Neural crest cell (in vitro differentiated cells): ENCODE data around the gene KRT74. TPM values are rescaled to one million over a fixed set of nuclear protein-coding genes. Genes with fewer than 3 reads are reported as not detected.

ENCODE experiments used
- DNase-seq: peaks from one replicate; pipeline ENCODE4 v3.0.0; 2021; ENCODE audit warnings: low read depth, mixed read lengths, low spot score
- H3K27ac Mint-ChIP-seq: one replicate; pipeline ENCODE4 v1.8.0; 2021; ENCODE audit warnings: mild to moderate bottlenecking, mixed read lengths; ENCODE audit not compliant: unreplicated experiment
- H3K27me3 Mint-ChIP-seq: 2 replicates; pipeline ENCODE4 v1.8.0; 2021; ENCODE audit warnings: low read depth, mild to moderate bottlenecking, mixed read lengths
- H3K36me3 Mint-ChIP-seq: 2 replicates; pipeline ENCODE4 v1.8.0; 2021; ENCODE audit warnings: low read depth, mild to moderate bottlenecking, mixed read lengths
- H3K4me1 Mint-ChIP-seq: 2 replicates; pipeline ENCODE4 v1.8.0; 2021; ENCODE audit warnings: mixed read lengths
- H3K4me3 Mint-ChIP-seq: one replicate; pipeline ENCODE4 v1.8.0; 2021; ENCODE audit warnings: mild to moderate bottlenecking, mixed read lengths
- H3K9me3 Mint-ChIP-seq: 2 replicates; pipeline ENCODE4 v1.8.0; 2021; ENCODE audit warnings: mixed read lengths
- CTCF ChIP-seq: fragments of 200-600 bp; sonication (generic); conservative IDR thresholded peaks from 2 replicates; pipeline ENCODE4 v1.5.0; 2021; ENCODE audit warnings: antibody characterized with exemption, mild to moderate bottlenecking
- total RNA-seq: library from RNA; stranded (reverse); gene quantifications from 2 replicates; pipeline ENCODE4 v1.2.1, GENCODE V29; 2021

KRT74 gene
- total RNA-seq, 1 donor from 2014 or later = not detected

GRCh38 chr12:52585066-52585465 lies 11.4 kb upstream of the KRT74 start:
- Mint-ChIP-seq H3K9me3 (no peaks in the 10 kb centered on the region), H3K27me3 (peaks cover 29% of the 10 kb centered on the region), H3K36me3 (no peaks in the 10 kb centered on the region), H3K4me1 (no peaks in the 10 kb centered on the region), H3K4me3 (no peak overlapping the region), H3K27ac (no peak overlapping the region)
- DNase-seq = no peak
- no peak for TF ChIP-seq CTCF

GRCh38 chr12:52584156-52584682 lies 10.6 kb upstream of the KRT74 start:
- no peak for TF ChIP-seq CTCF
- no peak for DNase-seq
- Mint-ChIP-seq H3K27ac (no peak overlapping the region), H3K4me3 (no peak overlapping the region), H3K27me3 (peaks cover 30% of the 10 kb centered on the region), H3K4me1 (no peaks in the 10 kb centered on the region), H3K36me3 (no peaks in the 10 kb centered on the region), H3K9me3 (no peaks in the 10 kb centered on the region)

- H3K36me3 Mint-ChIP-seq = no peaks in the 10 kb centered on the region
- DNase-seq = peak; percentile 64
- no peaks in the 10 kb centered on the region for H3K4me1 Mint-ChIP-seq
- H3K9me3 Mint-ChIP-seq = no peaks in the 10 kb centered on the region
- no peak overlapping the region for H3K27ac Mint-ChIP-seq
- peak; percentile 81 for TF ChIP-seq CTCF
- peaks cover 30% of the 10 kb centered on the region for H3K27me3 Mint-ChIP-seq
- H3K4me3 Mint-ChIP-seq = no peak overlapping the region
Observed at GRCh38 chr12:52582971-52583456, 9.4 kb upstream of the KRT74 start.

GRCh38 chr12:52582486-52582885 lies 8.8 kb upstream of the KRT74 start:
- Mint-ChIP-seq H3K9me3 (no peaks in the 10 kb centered on the region), H3K36me3 (no peaks in the 10 kb centered on the region), H3K27ac (no peak overlapping the region), H3K4me1 (no peaks in the 10 kb centered on the region), H3K4me3 (no peak overlapping the region), H3K27me3 (peaks cover 26% of the 10 kb centered on the region)
- DNase-seq = no peak
- TF ChIP-seq CTCF = no peak

- DNase-seq = no peak
- Mint-ChIP-seq H3K27ac (peak overlapping the region; percentile 4), H3K27me3 (peaks cover 18% of the 10 kb centered on the region), H3K36me3 (no peaks in the 10 kb centered on the region), H3K4me3 (no peak overlapping the region), H3K4me1 (no peaks in the 10 kb centered on the region), H3K9me3 (no peaks in the 10 kb centered on the region)
- TF ChIP-seq CTCF = no peak
Observed at GRCh38 chr12:52581481-52581880, 7.8 kb upstream of the KRT74 start.
